HCT116 (cell line): Measurements from ENCODE around the gene HIRIP3. TPM values are rescaled to one million over a fixed set of nuclear protein-coding genes. Genes with fewer than 3 reads are reported as not detected.

Source experiments
- ATAC-seq: fragments of 200-7000 bp; cut with Tn5 transposase; 2 replicates; pipeline ENCODE4 v1.9.1; 2020; ENCODE audit warnings: mild to moderate bottlenecking, moderate library complexity
- BruUV-seq: library from RNA; stranded (reverse); fragments of 400-500 nt; replicated peaks from 2 replicates; lab custom pipeline; 2021; lab: Mats Ljungman, UMichigan
- CTCF ChIA-PET: fragments of 300-600 bp; sonication (Branson Sonifier 250); formaldehyde crosslinking; loops from one replicate; lab custom pipeline; 2021; ENCODE audit warnings: antibody characterized with exemption; lab: Charles Lee
- POLR2A ChIA-PET: fragments of 300-600, 350-600 bp; sonication (Branson Sonifier 250); formaldehyde crosslinking; loops from one replicate; lab custom pipeline; 2021; ENCODE audit warnings: antibody characterized with exemption; lab: Charles Lee
- RAD21 ChIA-PET, 2 experiments: fragments of 300-600 bp; sonication (Branson Sonifier 250); formaldehyde crosslinking; loops; one replicate each; lab custom pipeline; 2023; ENCODE audit warnings: low total read pairs in 2 of 2; ENCODE audit not compliant: uncharacterized antibody in 2 of 2, unreplicated experiment in 2 of 2, low non-redundant PET in 1 of 2; lab: Charles Lee
- DNase-seq: peaks from one replicate; pipeline ENCODE4 v3.0.0-alpha.2; 2010; ENCODE audit warnings: low read depth, low spot score
- H2AFZ ChIP-seq: fragments of 200-600 bp; shearing (Covaris generic), sonication (generic); 2 replicates; pipeline ENCODE4 v1.6.1; 2017; ENCODE audit warnings: low read depth, mixed run types, mixed read lengths, antibody characterized with exemption, low read length; ENCODE audit not compliant: poor library complexity, severe bottlenecking
- H3K27ac ChIP-seq: 2 replicates; pipeline ENCODE4 v1.5.1; 2012; ENCODE audit warnings: low read depth, low read length
- H3K27me3 ChIP-seq: fragments of 200-600 bp; sonication (generic); 2 replicates; pipeline ENCODE4 v1.6.1; 2016; ENCODE audit warnings: mixed run types, low read length, mixed read lengths; ENCODE audit not compliant: insufficient read depth
- H3K36me3 ChIP-seq, 2 experiments: fragments of 200-500 bp in 1 of 2; fragments of 200-600 bp in 1 of 2; sonication (Bioruptor generic) in 1 of 2; sonication (generic) in 1 of 2; 2 replicates each; pipeline versions ENCODE4 v1.5.1 to v1.6.1; 2014 to 2016; ENCODE audit warnings: low read length in 2 of 2, inconsistent platforms in 1 of 2, mixed read lengths in 1 of 2, mixed run types in 1 of 2; ENCODE audit not compliant: insufficient read depth in 2 of 2, control insufficient read depth in 1 of 2
- H3K4me1 ChIP-seq, 2 experiments: fragments of 200-600 bp in 1 of 2; sonication (generic) in 1 of 2; 2 replicates each; pipeline versions ENCODE4 v1.5.1 to v1.6.1; 2012 to 2017; ENCODE audit warnings: low read length in 2 of 2, inconsistent platforms in 1 of 2, mild to moderate bottlenecking in 1 of 2, mixed read lengths in 1 of 2, mixed run types in 1 of 2, moderate library complexity in 1 of 2; ENCODE audit not compliant: insufficient read depth in 2 of 2, control insufficient read depth in 1 of 2
- H3K4me2 ChIP-seq: fragments of 200-600 bp; sonication (generic); 2 replicates; pipeline ENCODE4 v1.6.1; 2017; ENCODE audit warnings: mixed run types, low read length, mixed read lengths
- H3K4me3 ChIP-seq, 2 experiments: fragments of 200-600 bp in 1 of 2; sonication (generic) in 1 of 2; replicated peaks in 1 of 2; 2 replicates each; pipeline ENCODE4 v1.5.1; 2011 to 2016; ENCODE audit warnings: low read length in 2 of 2, control low read depth in 1 of 2, low read depth in 1 of 2, mild to moderate bottlenecking in 1 of 2, mixed read lengths in 1 of 2, mixed run types in 1 of 2
- H3K79me2 ChIP-seq: fragments of 200-600 bp; sonication (generic); 2 replicates; pipeline ENCODE4 v1.6.1; 2017; ENCODE audit warnings: mild to moderate bottlenecking, mixed run types, low read length, moderate library complexity, mixed read lengths; ENCODE audit not compliant: insufficient read depth
- H3K9ac ChIP-seq: fragments of 200-600 bp; sonication (generic); 2 replicates; pipeline ENCODE4 v1.6.1; 2016; ENCODE audit warnings: low read length, mixed read lengths
- H3K9me2 ChIP-seq: fragments of 200-600 bp; sonication (generic), shearing (Covaris generic); 2 replicates; pipeline ENCODE4 v1.6.1; 2017; ENCODE audit warnings: mixed run types, mild to moderate bottlenecking, moderate library complexity; ENCODE audit not compliant: insufficient read depth
- H3K9me3 ChIP-seq, 2 experiments: fragments of 200-500 bp in 1 of 2; fragments of 200-600 bp in 1 of 2; sonication (Bioruptor generic) in 1 of 2; sonication (generic) in 1 of 2; 2 replicates each; pipeline ENCODE4 v1.6.1; 2014 to 2017; ENCODE audit warnings: low read length in 2 of 2, mixed read lengths in 2 of 2, inconsistent platforms in 1 of 2, low read depth in 1 of 2, mild to moderate bottlenecking in 1 of 2, mixed run types in 1 of 2, moderate library complexity in 1 of 2; ENCODE audit not compliant: control insufficient read depth in 1 of 2, insufficient read depth in 1 of 2
- H4K20me1 ChIP-seq: fragments of 200-600 bp; sonication (generic), shearing (Covaris generic); 2 replicates; pipeline ENCODE4 v1.6.1; 2017; ENCODE audit warnings: mixed run types, mild to moderate bottlenecking, moderate library complexity; ENCODE audit not compliant: insufficient read depth
- CBX3 ChIP-seq: IDR thresholded peaks from 2 replicates; pipeline ENCODE4 v1.6.1; 2012; ENCODE audit warnings: low read depth
- CEBPB ChIP-seq: IDR thresholded peaks from 2 replicates; pipeline ENCODE4 v1.6.1; 2012; ENCODE audit warnings: low read depth
- EGR1 ChIP-seq: IDR thresholded peaks from 2 replicates; pipeline ENCODE4 v1.6.1; 2012; ENCODE audit warnings: low read depth
- EZH2 ChIP-seq: fragments of 200-600 bp; sonication (generic); IDR thresholded peaks from 2 replicates; pipeline ENCODE4 v1.6.1; 2017; ENCODE audit warnings: antibody characterized with exemption, mixed run types
- EZH2phosphoT487 ChIP-seq: fragments of 200-600 bp; IDR thresholded peaks from 2 replicates; pipeline ENCODE4 v1.6.1; 2018; ENCODE audit warnings: antibody characterized with exemption, borderline replicate concordance
- FOSL1 ChIP-seq: IDR thresholded peaks from 2 replicates; pipeline ENCODE4 v1.6.1; 2012; ENCODE audit warnings: low read depth
- POLR2A ChIP-seq: IDR thresholded peaks from 2 replicates; pipeline ENCODE4 v1.7.0; 2011; ENCODE audit warnings: borderline replicate concordance; ENCODE audit not compliant: insufficient read depth, insufficient read length; ENCODE audit errors: extremely low read depth
- POLR2AphosphoS5 ChIP-seq: IDR thresholded peaks from 2 replicates; pipeline ENCODE4 v1.6.1; 2011; ENCODE audit warnings: mild to moderate bottlenecking, low read depth, low read length, moderate library complexity
- SP1 ChIP-seq: IDR thresholded peaks from 2 replicates; pipeline ENCODE4 v1.6.1; 2012; ENCODE audit warnings: low read depth
- SRF ChIP-seq: IDR thresholded peaks from 2 replicates; pipeline ENCODE4 v1.6.1; 2012; ENCODE audit warnings: low read depth
- YY1 ChIP-seq: IDR thresholded peaks from 2 replicates; pipeline ENCODE4 v1.6.1; 2011; ENCODE audit warnings: low read length, low read depth, moderate library complexity, mild to moderate bottlenecking; ENCODE audit not compliant: insufficient replicate concordance; ENCODE audit errors: extremely low read depth
- ZFX ChIP-seq: fragments of 450-650 bp; IDR thresholded peaks from 2 replicates; pipeline ENCODE4 v1.6.1; 2017
- ZNF274 ChIP-seq: fragments of 200-500 bp; sonication (Bioruptor generic); IDR thresholded peaks from 2 replicates; pipeline ENCODE4 v1.6.1; 2014; ENCODE audit warnings: mild to moderate bottlenecking, low read depth, low read length, inconsistent platforms
- intact Hi-C: fragments of 100-400 bp; cut with micrococcal nuclease; formaldehyde crosslinking; loops from 2 replicates; pipeline ENCODE4 v1.10.0; 2022
- total RNA-seq: library from RNA; stranded (reverse); gene quantifications from one replicate; pipeline ENCODE4 v1.2.1, GENCODE V29; 2021; ENCODE audit not compliant: unreplicated experiment
- TF ChIP-seq, protein P1 (sequence below): IDR thresholded peaks from 2 replicates; pipeline ENCODE4 v1.6.1; 2012; ENCODE audit warnings: low read depth
- TF ChIP-seq, protein P2 (sequence below): IDR thresholded peaks from 2 replicates; pipeline ENCODE4 v1.6.1; 2012
- TF ChIP-seq, protein P3 (sequence below): IDR thresholded peaks from 2 replicates; pipeline ENCODE4 v1.6.1; 2011; ENCODE audit warnings: mild to moderate bottlenecking, low read length, moderate library complexity; ENCODE audit not compliant: insufficient replicate concordance; ENCODE audit errors: extremely low read depth

The HIRIP3 gene
- total RNA-seq, 1 experiment from 2014 or later = 21.8 TPM

DNA sequence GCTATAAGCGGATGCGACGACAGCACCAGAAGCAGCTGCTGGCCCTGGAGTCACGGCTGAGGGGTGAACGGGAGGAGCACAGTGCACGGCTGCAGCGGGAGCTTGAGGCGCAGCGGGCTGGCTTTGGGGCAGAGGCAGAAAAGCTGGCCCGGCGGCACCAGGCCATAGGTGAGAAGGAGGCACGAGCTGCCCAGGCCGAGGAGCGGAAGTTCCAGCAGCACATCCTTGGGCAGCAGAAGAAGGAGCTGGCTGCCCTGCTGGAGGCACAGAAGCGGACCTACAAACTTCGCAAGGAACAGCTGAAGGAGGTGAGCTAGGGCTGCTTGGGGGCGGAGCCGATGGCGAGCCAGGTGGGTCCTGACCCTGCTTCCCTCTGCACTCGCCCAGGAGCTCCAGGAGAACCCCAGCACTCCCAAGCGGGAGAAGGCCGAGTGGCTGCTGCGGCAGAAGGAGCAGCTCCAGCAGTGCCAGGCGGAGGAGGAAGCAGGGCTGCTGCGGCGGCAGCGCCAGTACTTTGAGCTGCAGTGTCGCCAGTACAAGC lies 10.1 kb downstream of the HIRIP3 start:
- ChIA-PET POLR2A (interaction anchor here (2.0 kb wide), 1 partner anchor 12 kb away, joined by 9 read pairs; the partner anchor contains the start of gene TAOK2), CTCF (no interaction called here), RAD21 (no interaction called here)
- BruUV-seq = no TSS peak
- TF ChIP-seq SP1 (no peak), ZFX (no peak), SRF (no peak), YY1 (no peak), CEBPB (no peak), POLR2A (no peak), POLR2AphosphoS5 (no peak), FOSL1 (no peak), EZH2phosphoT487 (no peak), EGR1 (no peak), ZNF274 (no peak), CBX3 (no peak), EZH2 (no peak)
- TF ChIP-seq, protein P1, sequence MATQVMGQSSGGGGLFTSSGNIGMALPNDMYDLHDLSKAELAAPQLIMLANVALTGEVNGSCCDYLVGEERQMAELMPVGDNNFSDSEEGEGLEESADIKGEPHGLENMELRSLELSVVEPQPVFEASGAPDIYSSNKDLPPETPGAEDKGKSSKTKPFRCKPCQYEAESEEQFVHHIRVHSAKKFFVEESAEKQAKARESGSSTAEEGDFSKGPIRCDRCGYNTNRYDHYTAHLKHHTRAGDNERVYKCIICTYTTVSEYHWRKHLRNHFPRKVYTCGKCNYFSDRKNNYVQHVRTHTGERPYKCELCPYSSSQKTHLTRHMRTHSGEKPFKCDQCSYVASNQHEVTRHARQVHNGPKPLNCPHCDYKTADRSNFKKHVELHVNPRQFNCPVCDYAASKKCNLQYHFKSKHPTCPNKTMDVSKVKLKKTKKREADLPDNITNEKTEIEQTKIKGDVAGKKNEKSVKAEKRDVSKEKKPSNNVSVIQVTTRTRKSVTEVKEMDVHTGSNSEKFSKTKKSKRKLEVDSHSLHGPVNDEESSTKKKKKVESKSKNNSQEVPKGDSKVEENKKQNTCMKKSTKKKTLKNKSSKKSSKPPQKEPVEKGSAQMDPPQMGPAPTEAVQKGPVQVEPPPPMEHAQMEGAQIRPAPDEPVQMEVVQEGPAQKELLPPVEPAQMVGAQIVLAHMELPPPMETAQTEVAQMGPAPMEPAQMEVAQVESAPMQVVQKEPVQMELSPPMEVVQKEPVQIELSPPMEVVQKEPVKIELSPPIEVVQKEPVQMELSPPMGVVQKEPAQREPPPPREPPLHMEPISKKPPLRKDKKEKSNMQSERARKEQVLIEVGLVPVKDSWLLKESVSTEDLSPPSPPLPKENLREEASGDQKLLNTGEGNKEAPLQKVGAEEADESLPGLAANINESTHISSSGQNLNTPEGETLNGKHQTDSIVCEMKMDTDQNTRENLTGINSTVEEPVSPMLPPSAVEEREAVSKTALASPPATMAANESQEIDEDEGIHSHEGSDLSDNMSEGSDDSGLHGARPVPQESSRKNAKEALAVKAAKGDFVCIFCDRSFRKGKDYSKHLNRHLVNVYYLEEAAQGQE = no peak
- TF ChIP-seq, protein P2, sequence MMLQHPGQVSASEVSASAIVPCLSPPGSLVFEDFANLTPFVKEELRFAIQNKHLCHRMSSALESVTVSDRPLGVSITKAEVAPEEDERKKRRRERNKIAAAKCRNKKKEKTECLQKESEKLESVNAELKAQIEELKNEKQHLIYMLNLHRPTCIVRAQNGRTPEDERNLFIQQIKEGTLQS = no peak
- TF ChIP-seq, protein P3, sequence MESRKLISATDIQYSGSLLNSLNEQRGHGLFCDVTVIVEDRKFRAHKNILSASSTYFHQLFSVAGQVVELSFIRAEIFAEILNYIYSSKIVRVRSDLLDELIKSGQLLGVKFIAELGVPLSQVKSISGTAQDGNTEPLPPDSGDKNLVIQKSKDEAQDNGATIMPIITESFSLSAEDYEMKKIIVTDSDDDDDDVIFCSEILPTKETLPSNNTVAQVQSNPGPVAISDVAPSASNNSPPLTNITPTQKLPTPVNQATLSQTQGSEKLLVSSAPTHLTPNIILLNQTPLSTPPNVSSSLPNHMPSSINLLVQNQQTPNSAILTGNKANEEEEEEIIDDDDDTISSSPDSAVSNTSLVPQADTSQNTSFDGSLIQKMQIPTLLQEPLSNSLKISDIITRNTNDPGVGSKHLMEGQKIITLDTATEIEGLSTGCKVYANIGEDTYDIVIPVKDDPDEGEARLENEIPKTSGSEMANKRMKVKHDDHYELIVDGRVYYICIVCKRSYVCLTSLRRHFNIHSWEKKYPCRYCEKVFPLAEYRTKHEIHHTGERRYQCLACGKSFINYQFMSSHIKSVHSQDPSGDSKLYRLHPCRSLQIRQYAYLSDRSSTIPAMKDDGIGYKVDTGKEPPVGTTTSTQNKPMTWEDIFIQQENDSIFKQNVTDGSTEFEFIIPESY = no peak
- DNase-seq (no peak), ATAC-seq (no peak)
- intact Hi-C loops = no loop called here
- no peaks in the 10 kb centered on the region for H3K9me3 ChIP-seq
- H3K9me2 ChIP-seq = no peaks in the 10 kb centered on the region
- H3K4me2 ChIP-seq = no peak overlapping the region
- no peak overlapping the region for H3K27ac ChIP-seq
- H2AFZ ChIP-seq = no peak overlapping the region
- peaks cover 58 to 61% of the 10 kb centered on the region in 2 experiments for H3K36me3 ChIP-seq
- H3K79me2 ChIP-seq = peaks cover 8% of the 10 kb centered on the region; the same call in 1 of the 2 replicates
- no peaks in the 10 kb centered on the region for H3K4me1 ChIP-seq
- H4K20me1 ChIP-seq = no peaks in the 10 kb centered on the region
- H3K27me3 ChIP-seq = no peaks in the 10 kb centered on the region
- no peak overlapping the region for H3K9ac ChIP-seq
- H3K4me3 ChIP-seq = no peak overlapping the region
